ENCODE measurements around the gene PDHX.

Gene PDHX

GRCh38 chr11:34957606-34958005 is 41.2 kb downstream of the PDHX start:
- DNase-seq (ENCODE audit: low spot score): no peak

- DNase-seq (ENCODE audit: low spot score): no peak
These were observed 43.4 kb downstream of the PDHX start for GRCh38 chr11:34959770-34960169.

GRCh38 chr11:34960277-34960676 is 43.9 kb downstream of the PDHX start:
- no peak for DNase-seq (ENCODE audit: low spot score)

- DNase-seq (ENCODE audit: low spot score): no peak
These were observed 45.6 kb downstream of the PDHX start for GRCh38 chr11:34962034-34962433.

- DNase-seq (ENCODE audit: low spot score): no peak
These were observed 46.9 kb downstream of the PDHX start for GRCh38 chr11:34963351-34963750.

GRCh38 chr11:34964610-34965331 is 48.4 kb downstream of the PDHX start:
- DNase-seq (ENCODE audit: low spot score): no peak

- no peak for DNase-seq (ENCODE audit: low spot score)
These were observed 52.4 kb downstream of the PDHX start for GRCh38 chr11:34968862-34969261.

- DNase-seq (ENCODE audit: low spot score): no peak
These were observed 53.6 kb downstream of the PDHX start for GRCh38 chr11:34970033-34970432.

GRCh38 chr11:34970480-34970879 is 54.1 kb downstream of the PDHX start:
- no peak for DNase-seq (ENCODE audit: low spot score)

GRCh38 chr11:34971928-34972327 is 55.5 kb downstream of the PDHX start:
- DNase-seq (ENCODE audit: low spot score): no peak

GRCh38 chr11:34972366-34972765 is 55.9 kb downstream of the PDHX start:
- DNase-seq (ENCODE audit: low spot score): no peak

GRCh38 chr11:34972892-34973291 is 56.5 kb downstream of the PDHX start:
- DNase-seq (ENCODE audit: low spot score): no peak

GRCh38 chr11:34975482-34975881 is 59.1 kb downstream of the PDHX start:
- no peak for DNase-seq (ENCODE audit: low spot score)

GRCh38 chr11:34976496-34977088 is 60.2 kb downstream of the PDHX start:
- no peak for DNase-seq (ENCODE audit: low spot score)

- DNase-seq (ENCODE audit: low spot score): no peak
These were observed 60.9 kb downstream of the PDHX start for GRCh38 chr11:34977089-34977912.

GRCh38 chr11:34978236-34979191 is 62.1 kb downstream of the PDHX start:
- no peak for DNase-seq (ENCODE audit: low spot score)

GRCh38 chr11:34984514-34984913 is 68.1 kb downstream of the PDHX start:
- DNase-seq (ENCODE audit: low spot score): no peak

GRCh38 chr11:34986883-34987520 is 70.6 kb downstream of the PDHX start:
- DNase-seq (ENCODE audit: low spot score): no peak

- no peak for DNase-seq (ENCODE audit: low spot score)
These were observed 71.2 kb downstream of the PDHX start for GRCh38 chr11:34987617-34988016.

- DNase-seq (ENCODE audit: low spot score): no peak
These were observed 72.2 kb downstream of the PDHX start for GRCh38 chr11:34988294-34989255.
